ENCODE data around the gene TESK2.
"Not testable (repeated sequence)": the region's sequence is repeated elsewhere in the genome, so short reads cannot be mapped to it uniquely, and the experiment has no call there.

TESK2 gene

DNA sequence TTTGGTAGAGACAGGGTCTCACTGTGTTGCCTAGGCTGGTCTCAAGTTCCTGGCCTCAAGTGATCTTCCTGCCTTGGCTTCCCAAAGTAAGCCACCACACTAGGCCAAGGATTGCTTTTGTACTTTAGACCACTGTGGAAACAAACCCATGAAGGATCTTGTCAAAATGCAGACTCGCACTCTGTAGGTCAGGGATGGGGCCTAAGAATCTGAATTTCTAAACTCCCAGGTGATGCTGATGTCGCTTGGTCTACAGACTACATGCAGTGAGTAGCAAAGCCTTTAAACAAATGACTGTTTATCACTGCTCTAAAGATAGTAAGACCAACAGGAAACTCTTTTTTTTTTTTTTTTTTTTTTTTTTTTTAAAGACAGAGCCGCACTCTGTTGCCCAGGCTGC, 96.6 kb downstream of the TESK2 start:
- no peaks in the 10 kb centered on the region for H3K9me3 ChIP-seq (ENCODE audit: control insufficient read depth, insufficient read depth, low read depth, low read length)
- H3K4me3 ChIP-seq (ENCODE audit: low read depth, low read length), result no peak overlapping the region
- H3K36me3 ChIP-seq (ENCODE audit: control insufficient read depth, insufficient read depth, low read length), result no peaks in the 10 kb centered on the region
- no peaks in the 10 kb centered on the region for H3K4me1 ChIP-seq (ENCODE audit: control insufficient read depth, insufficient read depth, low read length)
- H3K27me3 ChIP-seq (ENCODE audit: control insufficient read depth, insufficient read depth, low read length), result no peaks in the 10 kb centered on the region
- H3K9ac ChIP-seq (ENCODE audit: low read length), result no peak overlapping the region
- no peak overlapping the region for H3K27ac ChIP-seq (ENCODE audit: low read depth, low read length)

DNA sequence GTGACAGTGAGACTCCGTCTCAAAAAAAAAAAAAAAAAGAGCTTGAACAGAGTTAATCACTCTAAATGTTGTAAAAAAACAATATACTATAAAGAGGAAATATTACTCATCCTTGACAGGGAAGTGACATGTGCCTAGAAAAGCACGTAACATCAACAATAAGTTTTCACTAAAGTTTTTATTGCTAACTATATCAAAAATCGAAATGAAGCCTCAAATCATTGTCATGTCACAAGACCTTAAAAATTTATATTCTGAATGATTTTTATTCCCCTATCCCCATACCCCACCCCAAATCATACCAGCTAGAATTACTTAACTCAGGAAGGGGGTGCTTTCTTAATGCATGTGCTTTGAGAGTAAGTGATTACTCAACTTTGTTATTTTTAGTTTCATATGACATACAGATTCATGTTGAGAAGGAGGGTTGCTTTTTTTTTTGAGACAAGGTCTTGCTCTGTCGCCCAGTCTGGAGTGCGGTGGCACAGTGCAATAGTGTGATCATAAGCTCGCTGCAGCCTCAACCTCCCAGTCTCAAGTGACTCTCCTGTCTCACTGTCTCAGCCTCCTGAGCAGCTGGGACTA, 97.2 kb downstream of the TESK2 start:
- Histone ChIP-seq H3K9me3 (ENCODE audit: control insufficient read depth, insufficient read depth, low read depth, low read length) (no peaks in the 10 kb centered on the region), H3K4me1 (ENCODE audit: control insufficient read depth, insufficient read depth, low read length) (no peaks in the 10 kb centered on the region), H3K27me3 (ENCODE audit: control insufficient read depth, insufficient read depth, low read length) (no peaks in the 10 kb centered on the region), H3K4me3 (ENCODE audit: low read depth, low read length) (no peak overlapping the region), H3K27ac (ENCODE audit: low read depth, low read length) (no peak overlapping the region), H3K36me3 (ENCODE audit: control insufficient read depth, insufficient read depth, low read length) (no peaks in the 10 kb centered on the region), H3K9ac (ENCODE audit: low read length) (no peak overlapping the region)

DNA sequence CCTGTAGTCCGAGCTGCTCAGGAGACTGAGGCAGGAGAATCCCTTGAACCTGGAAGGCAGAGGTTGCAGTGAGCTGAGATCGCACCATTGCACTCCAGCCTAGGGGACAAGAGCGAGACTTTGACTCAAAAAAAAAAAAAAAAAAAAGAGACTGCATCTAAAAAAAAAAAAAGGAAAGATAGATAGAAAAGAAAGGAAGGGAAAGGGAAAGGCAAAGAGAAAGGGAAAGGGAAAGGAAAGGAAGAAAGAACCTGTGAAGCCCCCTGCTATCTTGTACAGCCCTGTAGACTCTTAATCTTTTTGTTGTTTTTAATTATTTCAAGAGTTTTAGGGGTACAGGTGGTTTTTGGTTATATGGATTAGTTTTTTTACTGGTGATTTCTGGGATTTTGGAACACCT, 104.7 kb downstream of the TESK2 start:
- no peak overlapping the region for H3K9ac ChIP-seq (ENCODE audit: low read length)
- no peak overlapping the region for H3K4me3 ChIP-seq (ENCODE audit: low read depth, low read length)

DNA sequence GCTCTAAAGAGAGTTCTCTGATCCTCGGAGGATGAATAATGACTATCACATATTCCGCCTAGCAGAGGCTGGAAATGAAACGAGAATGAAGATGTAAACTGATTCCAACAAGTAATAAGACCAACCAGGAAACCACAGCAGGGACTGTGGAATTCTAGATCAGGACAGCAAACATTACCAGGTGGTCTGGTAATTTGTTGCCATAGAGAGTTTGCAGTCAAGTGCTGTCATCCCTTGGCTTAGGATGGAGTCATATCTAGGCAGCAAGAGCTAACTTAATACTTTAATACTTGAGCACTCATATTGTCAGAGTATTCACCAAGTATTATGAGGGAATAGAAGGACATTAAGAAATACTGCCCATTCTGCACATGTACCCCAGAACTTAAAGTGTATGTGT, 105.7 kb downstream of the TESK2 start:
- Histone ChIP-seq H3K4me3 (ENCODE audit: low read depth, low read length) (no peak overlapping the region), H3K36me3 (ENCODE audit: control insufficient read depth, insufficient read depth, low read length) (no peaks in the 10 kb centered on the region), H3K4me1 (ENCODE audit: control insufficient read depth, insufficient read depth, low read length) (no peaks in the 10 kb centered on the region), H3K9ac (ENCODE audit: low read length) (no peak overlapping the region), H3K27me3 (ENCODE audit: control insufficient read depth, insufficient read depth, low read length) (no peaks in the 10 kb centered on the region), H3K9me3 (ENCODE audit: control insufficient read depth, insufficient read depth, low read depth, low read length) (no peaks in the 10 kb centered on the region), H3K27ac (ENCODE audit: low read depth, low read length) (no peak overlapping the region)

More for the DNA sequence above, 104.7 kb downstream of the TESK2 start:
- Histone ChIP-seq H3K27me3 (ENCODE audit: control insufficient read depth, insufficient read depth, low read length) (no peaks in the 10 kb centered on the region), H3K4me1 (ENCODE audit: control insufficient read depth, insufficient read depth, low read length) (no peaks in the 10 kb centered on the region), H3K27ac (ENCODE audit: low read depth, low read length) (no peak overlapping the region), H3K36me3 (ENCODE audit: control insufficient read depth, insufficient read depth, low read length) (no peaks in the 10 kb centered on the region), H3K9me3 (ENCODE audit: control insufficient read depth, insufficient read depth, low read depth, low read length) (no peaks in the 10 kb centered on the region)

DNA sequence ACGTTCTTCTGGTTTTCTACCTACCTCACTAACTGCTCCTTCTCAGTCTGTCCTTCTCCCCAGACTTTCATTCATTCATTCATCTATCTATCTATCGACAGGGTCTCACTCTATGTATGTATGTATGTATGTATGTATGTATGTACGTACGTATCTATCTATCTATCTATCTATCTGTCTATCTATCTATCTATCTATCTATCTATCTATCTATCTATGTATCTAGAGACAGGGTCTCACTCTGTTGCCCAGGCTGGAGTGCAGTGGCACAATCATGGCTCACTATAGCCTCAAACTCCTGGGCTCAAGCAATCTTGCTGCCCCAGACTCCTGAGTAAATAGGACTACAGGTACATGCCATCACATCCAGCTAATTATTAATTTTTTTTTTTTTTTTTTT, 106.8 kb downstream of the TESK2 start:
- H3K27ac ChIP-seq (ENCODE audit: low read depth, low read length); H3K4me1 ChIP-seq (ENCODE audit: control insufficient read depth, insufficient read depth, low read length); H3K9me3 ChIP-seq (ENCODE audit: control insufficient read depth, insufficient read depth, low read depth, low read length); H3K27me3 ChIP-seq (ENCODE audit: control insufficient read depth, insufficient read depth, low read length); H3K4me3 ChIP-seq (ENCODE audit: low read depth, low read length); H3K9ac ChIP-seq (ENCODE audit: low read length); H3K36me3 ChIP-seq (ENCODE audit: control insufficient read depth, insufficient read depth, low read length): not testable (repeated sequence)

DNA sequence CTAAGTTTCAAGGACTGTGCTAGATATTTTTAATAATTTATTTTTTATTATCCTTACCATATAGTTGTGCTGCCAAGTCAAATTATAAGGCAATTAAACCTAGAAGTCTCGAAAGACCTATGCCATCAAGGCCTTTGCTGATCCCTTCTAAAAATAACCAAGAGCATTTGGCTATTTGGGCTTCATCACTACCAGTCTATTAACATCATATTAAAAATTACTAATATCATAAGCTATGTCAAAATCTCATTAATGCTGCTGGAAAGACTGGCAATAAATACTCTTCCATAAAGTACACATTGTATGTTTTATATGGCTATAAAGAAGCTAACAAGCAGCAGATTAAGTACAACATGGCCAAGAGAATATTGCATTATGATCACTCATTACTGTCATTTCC, 107.8 kb downstream of the TESK2 start:
- H3K4me3 ChIP-seq (ENCODE audit: low read depth, low read length), result no peak overlapping the region
- no peak overlapping the region for H3K27ac ChIP-seq (ENCODE audit: low read depth, low read length)
- no peak overlapping the region for H3K9ac ChIP-seq (ENCODE audit: low read length)
- H3K9me3 ChIP-seq (ENCODE audit: control insufficient read depth, insufficient read depth, low read depth, low read length), result no peaks in the 10 kb centered on the region
- no peaks in the 10 kb centered on the region for H3K27me3 ChIP-seq (ENCODE audit: control insufficient read depth, insufficient read depth, low read length)
- no peaks in the 10 kb centered on the region; the same call in 1 of the 2 replicates for H3K36me3 ChIP-seq (ENCODE audit: control insufficient read depth, insufficient read depth, low read length)
- H3K4me1 ChIP-seq (ENCODE audit: control insufficient read depth, insufficient read depth, low read length), result no peaks in the 10 kb centered on the region

DNA sequence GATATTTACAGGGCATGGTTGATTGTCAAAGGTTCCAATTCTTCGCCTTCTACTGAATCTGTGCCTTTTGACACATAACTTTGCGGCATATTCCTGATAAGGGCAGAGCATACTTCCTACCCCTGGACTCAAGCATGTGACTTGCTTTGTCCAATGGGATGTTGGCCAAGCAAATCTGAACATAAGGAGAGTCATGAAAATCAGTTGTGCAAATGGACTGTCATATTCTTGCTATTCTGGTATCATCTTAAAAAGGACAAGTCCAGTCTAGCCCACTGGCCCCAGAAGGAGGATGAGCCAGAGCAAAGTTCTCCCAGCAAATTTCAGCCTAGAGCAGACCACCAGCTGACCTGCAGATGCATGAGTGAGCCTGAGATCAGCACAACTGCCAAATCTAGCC, 109.7 kb downstream of the TESK2 start:
- Histone ChIP-seq H3K4me1 (ENCODE audit: control insufficient read depth, insufficient read depth, low read length) (no peaks in the 10 kb centered on the region), H3K36me3 (ENCODE audit: control insufficient read depth, insufficient read depth, low read length) (no peaks in the 10 kb centered on the region; the same call in 1 of the 2 replicates), H3K27me3 (ENCODE audit: control insufficient read depth, insufficient read depth, low read length) (no peaks in the 10 kb centered on the region), H3K9ac (ENCODE audit: low read length) (no peak overlapping the region), H3K27ac (ENCODE audit: low read depth, low read length) (no peak overlapping the region), H3K9me3 (ENCODE audit: control insufficient read depth, insufficient read depth, low read depth, low read length) (no peaks in the 10 kb centered on the region), H3K4me3 (ENCODE audit: low read depth, low read length) (no peak overlapping the region)

DNA sequence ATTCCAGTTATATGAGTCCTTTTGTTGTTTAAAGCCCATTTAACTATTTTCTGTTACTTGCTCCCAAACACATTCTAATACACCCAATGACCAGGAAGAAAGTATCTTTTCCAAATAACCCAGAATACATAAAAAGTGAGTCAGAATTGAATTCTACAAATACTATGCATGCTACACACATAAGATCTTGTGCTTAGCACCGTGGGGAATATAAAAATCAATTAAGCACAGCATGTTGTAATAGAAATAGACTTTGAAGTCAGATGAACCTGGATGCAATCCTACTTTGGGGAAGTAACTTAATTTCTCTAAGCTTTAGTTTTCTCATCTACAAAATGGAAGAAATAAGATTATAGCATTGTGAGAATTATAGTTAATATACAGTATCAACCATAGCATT, 110.2 kb downstream of the TESK2 start:
- Histone ChIP-seq H3K27me3 (ENCODE audit: control insufficient read depth, insufficient read depth, low read length) (no peaks in the 10 kb centered on the region), H3K4me3 (ENCODE audit: low read depth, low read length) (no peak overlapping the region), H3K9ac (ENCODE audit: low read length) (no peak overlapping the region), H3K27ac (ENCODE audit: low read depth, low read length) (no peak overlapping the region), H3K36me3 (ENCODE audit: control insufficient read depth, insufficient read depth, low read length) (no peaks in the 10 kb centered on the region; the same call in 1 of the 2 replicates), H3K9me3 (ENCODE audit: control insufficient read depth, insufficient read depth, low read depth, low read length) (no peaks in the 10 kb centered on the region), H3K4me1 (ENCODE audit: control insufficient read depth, insufficient read depth, low read length) (no peaks in the 10 kb centered on the region)

DNA sequence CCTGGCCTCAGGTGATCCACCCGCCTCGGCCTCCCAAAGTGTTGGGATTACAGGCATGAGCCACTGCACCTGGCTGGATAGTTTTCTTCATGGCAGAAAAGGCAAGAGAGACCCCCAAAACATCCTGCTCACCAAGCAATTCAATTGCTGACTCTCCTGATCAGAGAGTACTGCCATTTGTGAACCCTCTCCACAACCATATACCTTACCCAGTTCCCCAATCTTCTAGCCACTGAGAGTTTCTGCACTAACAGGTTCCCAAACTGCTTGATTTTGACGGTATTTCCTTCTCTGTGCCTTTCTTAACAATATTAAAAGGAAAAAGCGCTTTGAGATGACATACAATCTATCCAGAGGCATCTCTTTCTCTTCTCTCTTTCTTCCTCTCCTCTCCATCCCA, 110.8 kb downstream of the TESK2 start:
- H3K9ac ChIP-seq (ENCODE audit: low read length), result no peak overlapping the region

DNA sequence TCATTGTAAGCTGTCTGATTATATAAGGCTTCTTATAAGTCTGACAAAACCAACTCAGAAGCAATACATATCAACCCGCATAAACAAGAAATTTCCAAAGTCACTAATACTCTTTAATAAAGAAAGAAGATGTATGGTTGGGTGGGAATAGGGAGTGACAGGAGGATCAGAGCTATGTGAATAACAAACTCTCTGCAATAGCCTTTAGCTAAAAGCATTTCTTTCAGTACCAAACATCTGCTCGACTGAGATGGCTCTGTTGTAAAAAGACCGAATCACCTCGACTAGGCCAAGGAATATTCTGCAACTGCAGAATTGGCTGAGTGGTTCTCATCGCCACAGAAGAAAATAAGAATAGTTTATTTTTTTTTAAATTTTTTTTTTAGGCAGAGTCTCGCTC, 111.4 kb downstream of the TESK2 start:
- no peaks in the 10 kb centered on the region for H3K9me3 ChIP-seq (ENCODE audit: control insufficient read depth, insufficient read depth, low read depth, low read length)
- H3K4me1 ChIP-seq (ENCODE audit: control insufficient read depth, insufficient read depth, low read length), result no peaks in the 10 kb centered on the region
- no peak overlapping the region for H3K27ac ChIP-seq (ENCODE audit: low read depth, low read length)
- no peaks in the 10 kb centered on the region for H3K27me3 ChIP-seq (ENCODE audit: control insufficient read depth, insufficient read depth, low read length)
- H3K9ac ChIP-seq (ENCODE audit: low read length), result no peak overlapping the region
- no peaks in the 10 kb centered on the region; the same call in 1 of the 2 replicates for H3K36me3 ChIP-seq (ENCODE audit: control insufficient read depth, insufficient read depth, low read length)
- no peak overlapping the region for H3K4me3 ChIP-seq (ENCODE audit: low read depth, low read length)

More for the DNA sequence above, 110.8 kb downstream of the TESK2 start:
- no peaks in the 10 kb centered on the region for H3K27me3 ChIP-seq (ENCODE audit: control insufficient read depth, insufficient read depth, low read length)
- no peak overlapping the region for H3K4me3 ChIP-seq (ENCODE audit: low read depth, low read length)
- no peak overlapping the region for H3K27ac ChIP-seq (ENCODE audit: low read depth, low read length)
- H3K36me3 ChIP-seq (ENCODE audit: control insufficient read depth, insufficient read depth, low read length), result no peaks in the 10 kb centered on the region; the same call in 1 of the 2 replicates
- no peaks in the 10 kb centered on the region for H3K4me1 ChIP-seq (ENCODE audit: control insufficient read depth, insufficient read depth, low read length)
- no peaks in the 10 kb centered on the region for H3K9me3 ChIP-seq (ENCODE audit: control insufficient read depth, insufficient read depth, low read depth, low read length)

DNA sequence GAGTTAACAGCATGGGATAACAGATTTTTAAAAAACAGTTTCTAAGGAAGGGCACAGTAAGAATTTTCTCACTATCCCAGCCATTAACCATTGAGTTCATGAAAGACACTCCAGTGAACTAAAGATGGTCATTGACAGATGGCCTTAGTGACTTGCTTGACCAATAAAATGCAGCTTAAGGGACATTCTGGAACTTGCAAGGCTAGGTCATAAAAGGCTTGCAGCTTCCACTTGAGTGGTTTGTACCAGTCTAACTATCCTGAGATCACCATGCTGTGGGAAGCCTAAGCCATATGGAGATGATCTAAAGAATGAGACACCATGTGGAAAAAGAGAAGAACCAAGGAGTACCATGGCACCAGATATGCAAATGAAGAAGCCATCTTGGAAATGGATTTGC, 112.8 kb downstream of the TESK2 start:
- Histone ChIP-seq H3K36me3 (ENCODE audit: control insufficient read depth, insufficient read depth, low read length) (no peaks in the 10 kb centered on the region; the same call in 1 of the 2 replicates), H3K27ac (ENCODE audit: low read depth, low read length) (no peak overlapping the region), H3K9ac (ENCODE audit: low read length) (no peak overlapping the region), H3K4me3 (ENCODE audit: low read depth, low read length) (no peak overlapping the region), H3K27me3 (ENCODE audit: control insufficient read depth, insufficient read depth, low read length) (no peaks in the 10 kb centered on the region), H3K9me3 (ENCODE audit: control insufficient read depth, insufficient read depth, low read depth, low read length) (no peaks in the 10 kb centered on the region), H3K4me1 (ENCODE audit: control insufficient read depth, insufficient read depth, low read length) (no peaks in the 10 kb centered on the region)

Measured in HUES6 (cell line).